K562 (cell line): ENCODE measurements around the gene ZNF692. TPM values are rescaled to one million over a fixed set of nuclear protein-coding genes. Genes with fewer than 3 reads are reported as not detected.

Experiments used
- CC2D1A ChIP-seq: fragments of 450-650 bp; IDR thresholded peaks from 2 replicates; pipeline ENCODE4 v1.6.1; 2017; ENCODE audit warnings: mild to moderate bottlenecking
- CREB3L1 ChIP-seq: fragments of 450-650 bp; IDR thresholded peaks from 2 replicates; pipeline ENCODE4 v1.6.1; 2014; ENCODE audit warnings: low read depth, mild to moderate bottlenecking, moderate library complexity, borderline replicate concordance
- DNMT1 ChIP-seq: fragments of 450-650 bp; IDR thresholded peaks from 2 replicates; pipeline ENCODE4 v1.6.1; 2016; ENCODE audit warnings: antibody characterized with exemption, mild to moderate bottlenecking
- ELF2 ChIP-seq: fragments of 250-450 bp; sonication (Bioruptor Pico); IDR thresholded peaks from 2 replicates; pipeline ENCODE4 v1.5.0; 2021; ENCODE audit warnings: mild to moderate bottlenecking
- ELK1 ChIP-seq: sonication (generic); formaldehyde crosslinking; IDR thresholded peaks from 2 replicates; pipeline ENCODE4 v1.8.1; 2022; ENCODE audit warnings: missing genetic modification reagents
- HNRNPL ChIP-seq: fragments of 200-400 bp; formaldehyde crosslinking; IDR thresholded peaks from 2 replicates; pipeline ENCODE4 v1.6.1; 2017; ENCODE audit warnings: low read depth, mild to moderate bottlenecking, low read length
- LARP7 ChIP-seq: fragments of 450-650 bp; IDR thresholded peaks from 2 replicates; pipeline ENCODE4 v1.6.1; 2016
- NR2C1 ChIP-seq, 2 experiments: fragments of 450-650 bp; IDR thresholded peaks; 2 replicates each; pipeline ENCODE4 v1.6.1; 2017; ENCODE audit warnings: mild to moderate bottlenecking in 2 of 2, antibody characterized with exemption in 1 of 2, inconsistent platforms in 1 of 2, missing compliant biosample characterization in 1 of 2, missing genetic modification characterization in 1 of 2
- PATZ1 ChIP-seq: fragments of 250-450 bp; sonication (Bioruptor Pico); IDR thresholded peaks from 2 replicates; pipeline ENCODE4 v1.5.0; 2020; ENCODE audit warnings: mild to moderate bottlenecking, borderline replicate concordance
- SP1 ChIP-seq: sonication (generic); formaldehyde crosslinking; IDR thresholded peaks from 2 replicates; pipeline ENCODE4 v1.8.1; 2022; ENCODE audit warnings: mild to moderate bottlenecking, missing genetic modification reagents
- SRF ChIP-seq, 2 experiments: fragments of 250-450, 450-650 bp in 1 of 2; sonication (Bioruptor Pico) in 1 of 2; sonication (generic) in 1 of 2; formaldehyde crosslinking; IDR thresholded peaks; 2 replicates each; pipeline versions ENCODE4 v1.5.0 to v1.5.1; 2020 to 2022; ENCODE audit warnings: mild to moderate bottlenecking in 1 of 2, missing genetic modification reagents in 1 of 2
- TFAM ChIP-seq: fragments of 250-450 bp; sonication (Bioruptor Pico); conservative IDR thresholded peaks from 2 replicates; pipeline ENCODE4 v1.5.0; 2021; ENCODE audit warnings: mild to moderate bottlenecking, moderate library complexity
- ZBTB49 ChIP-seq: sonication (generic); formaldehyde crosslinking; IDR thresholded peaks from 2 replicates; pipeline ENCODE4 v1.8.0; 2022; ENCODE audit warnings: missing genetic modification reagents, mild to moderate bottlenecking, borderline replicate concordance
- ZBTB9 ChIP-seq: fragments of 450-650 bp; formaldehyde crosslinking; IDR thresholded peaks from 2 replicates; pipeline ENCODE4 v1.4.0; 2020; ENCODE audit warnings: mild to moderate bottlenecking, moderate library complexity
- ZNF140 ChIP-seq: fragments of 250-450 bp; sonication (Bioruptor Pico); IDR thresholded peaks from 2 replicates; pipeline ENCODE4 v1.8.0; 2021; ENCODE audit warnings: moderate library complexity, mild to moderate bottlenecking, inconsistent platforms
- ZNF263 ChIP-seq: sonication (generic); formaldehyde crosslinking; IDR thresholded peaks from 2 replicates; pipeline ENCODE4 v1.8.0; 2022; ENCODE audit warnings: mild to moderate bottlenecking, missing genetic modification reagents, borderline replicate concordance
- ZNF274 ChIP-seq: IDR thresholded peaks from 2 replicates; pipeline ENCODE4 v1.6.1; 2011; ENCODE audit warnings: low read depth, mild to moderate bottlenecking, low read length, moderate library complexity, borderline replicate concordance
- ZNF507 ChIP-seq: conservative IDR thresholded peaks from 2 replicates; pipeline ENCODE4 v1.6.1; 2017; ENCODE audit warnings: missing genetic modification characterization, missing compliant biosample characterization
- ZNF668 ChIP-seq: fragments of 250-450 bp; sonication (Bioruptor Pico); IDR thresholded peaks from 2 replicates; pipeline ENCODE4 v1.8.0; 2022; ENCODE audit warnings: mild to moderate bottlenecking, inconsistent platforms
- ZZZ3 ChIP-seq: fragments of 450-650 bp; IDR thresholded peaks from 2 replicates; pipeline ENCODE4 v1.6.1; 2016; ENCODE audit warnings: antibody characterized with exemption, mild to moderate bottlenecking, moderate library complexity
- polyA plus RNA-seq, 8 experiments: library from polyadenylated mRNA; depleted of rRNA in 4 of 8; stranded (reverse) in 5 of 8; unstranded in 3 of 8; fragments of >200 nt; fragmentation: Nextera tagmentation in 2 of 8; fragmentation: Illumina TruSeq in 1 of 8; extraction: Ambion mirVana in 2 of 8; extraction: Trizol in 1 of 8; gene quantifications; 2 replicates each; pipeline versions ENCODE4 v1.2.1 to v1.2.3, GENCODE V29; 2011 to 2014; ENCODE audit warnings: inconsistent platforms in 1 of 8, missing spikeins in 1 of 8
- total RNA-seq, 7 experiments: library from RNA; depleted of rRNA in 6 of 7; stranded (reverse); fragments of >200 nt in 6 of 7; fragmentation: Illumina TruSeq in 2 of 7; extraction: Trizol in 2 of 7; gene quantifications; 2 replicates each; pipeline versions ENCODE4 v1.2.1 to v1.2.3, GENCODE V29; 2011 to 2021; ENCODE audit warnings: low replicate concordance in 1 of 7

Gene ZNF692
- total and polyA plus RNA-seq, 9 of the 15 experiments (the other 6 are each of a cell fraction or from before 2014, with no cell fraction given) = 8.4 to 143 (median 55.9) TPM

GRCh38 chr1:248873409-248873992 lies 14.6 kb upstream of the ZNF692 start (continued):
- TF ChIP-seq DNMT1 (no peak), NR2C1 (IDR thresholded peaks at IDR 0.05) (no peak), NR2C1 (tag; IDR thresholded peaks at IDR 0.05) (no peak; the same call in 1 of the 2 replicates), ZNF263 (no peak), ZNF140 (CRISPR knock-in tag) (no peak), ZNF668 (CRISPR knock-in tag) (no peak), HNRNPL (no peak), CC2D1A (no peak), ELF2 (CRISPR knock-in tag) (no peak), PATZ1 (CRISPR knock-in tag) (no peak), ELK1 (no peak), ZNF274 (peak; percentile 74), ZBTB49 (no peak), ZNF507 (tag) (no peak), ZBTB9 (CRISPR knock-in tag) (peak; percentile 9; the same call in 1 of the 2 replicates), LARP7 (no peak), SRF (CRISPR knock-in tag; IDR thresholded peaks at IDR 0.05) (0 out of 4 replicates have a peak, but pooled peaks of 1 of the 2 experiments have one; percentile 34), SP1 (peak; percentile 74), ZZZ3 (no peak), TFAM (no peak), CREB3L1 (peak; percentile 73; the same call in 1 of the 2 replicates)
